Activated CD4-positive, CD25-positive, alpha-beta regulatory T cell treated with anti-CD3 and anti-CD28 coated beads, Interleukin-2, amount 50 U/mL, for 24 hours (primary cell): ENCODE results near the gene PARD3B.

Source experiments
- ATAC-seq, 2 donors: fragments of 150-1000 bp; cut with Tn5 transposase; one replicate each; pipeline ENCODE4 v1.10.0; 2021; ENCODE audit warnings: mild to moderate bottlenecking in 1 of 2, moderate library complexity in 1 of 2

Gene PARD3B

DNA sequence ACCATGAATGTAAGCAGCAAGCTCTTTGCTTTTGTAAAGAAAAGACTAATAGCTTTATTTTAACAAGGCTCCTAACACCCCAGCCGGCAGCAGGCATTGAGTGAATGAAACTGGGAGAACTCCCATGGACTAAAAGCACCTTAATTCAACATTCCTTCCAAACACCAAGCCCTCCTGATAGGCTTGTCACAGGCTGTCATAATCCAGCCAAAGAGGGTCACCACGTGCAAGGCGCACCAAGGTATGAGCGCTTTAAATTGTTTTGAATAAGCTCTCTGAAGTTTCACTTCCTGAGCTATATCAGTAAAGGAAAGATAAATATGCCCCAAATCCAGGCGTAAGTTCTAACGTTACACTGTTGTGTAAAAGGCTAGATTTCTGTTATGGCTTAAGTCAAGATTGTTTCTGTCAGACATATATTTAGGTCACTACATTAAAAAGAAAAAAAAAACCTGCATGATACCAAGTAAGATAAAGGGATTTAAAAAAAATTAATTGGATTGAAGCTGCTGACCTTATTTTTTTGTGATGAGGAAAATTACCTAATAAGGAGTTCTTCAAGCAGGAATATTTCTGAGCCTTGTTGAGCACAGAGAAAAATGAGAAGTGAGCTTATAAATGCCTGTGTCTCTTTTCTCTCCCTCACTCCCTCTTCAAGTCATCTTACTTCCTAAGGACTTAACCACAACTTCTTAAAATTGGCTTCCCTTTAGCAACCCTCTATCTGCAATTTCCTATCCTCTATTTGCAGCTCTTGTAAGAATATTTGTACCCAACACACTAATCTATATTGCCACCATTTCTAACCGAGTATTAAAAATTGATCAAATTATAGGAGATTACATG, 1000.9 kb downstream of the PARD3B start:
- ATAC-seq: no peak

DNA sequence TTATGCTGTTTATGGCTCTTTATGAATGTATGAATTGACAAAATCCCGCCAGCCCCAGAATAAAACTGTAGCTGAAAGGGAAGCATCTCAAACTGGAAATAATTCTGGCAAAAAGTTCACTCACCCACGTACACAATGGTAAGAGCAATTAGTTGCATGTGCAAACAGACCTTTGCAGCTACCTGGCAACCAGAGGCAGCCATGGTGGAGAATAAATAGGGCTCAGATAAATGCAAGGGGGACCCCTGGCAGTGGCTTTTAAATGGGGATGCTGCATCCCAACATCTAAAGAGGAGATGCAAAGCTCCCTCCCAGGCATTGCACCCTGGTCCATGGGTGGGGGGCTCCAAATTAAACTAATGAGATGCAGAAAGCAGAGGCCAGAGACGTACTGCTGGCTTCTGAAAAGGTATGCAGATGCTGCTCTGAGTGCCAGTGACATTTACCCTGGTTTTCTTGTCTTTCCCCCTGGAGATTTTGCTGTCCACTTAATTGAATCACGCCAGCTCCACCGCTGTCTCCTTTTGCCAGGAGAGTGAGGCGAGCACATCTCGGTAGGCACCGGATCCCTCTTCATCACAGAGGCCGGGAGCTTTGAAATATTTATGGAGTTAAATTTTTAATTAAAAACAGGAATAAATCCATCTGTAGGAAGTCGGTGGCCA, 1010.4 kb downstream of the PARD3B start:
- no peak for ATAC-seq

DNA sequence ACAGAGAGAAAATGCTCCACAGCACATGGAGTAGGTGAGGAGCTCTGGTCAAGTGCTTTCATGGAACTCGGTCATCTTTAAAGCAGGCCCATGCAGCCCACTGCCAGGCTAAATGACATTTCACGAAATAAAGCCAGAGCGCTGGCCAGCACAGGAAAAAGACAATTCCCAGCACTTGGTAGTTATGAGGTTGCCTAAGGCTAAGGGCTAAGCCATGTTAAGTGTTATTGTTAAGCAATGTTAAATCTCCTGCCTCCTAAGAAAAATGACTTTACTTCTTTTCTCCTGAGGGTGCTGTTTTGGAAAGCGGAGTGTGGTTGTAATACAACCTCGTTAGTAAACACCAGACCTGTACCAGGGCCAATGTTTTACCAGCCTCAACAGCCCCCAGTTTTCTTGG, 1011.1 kb downstream of the PARD3B start:
- ATAC-seq: no peak

DNA sequence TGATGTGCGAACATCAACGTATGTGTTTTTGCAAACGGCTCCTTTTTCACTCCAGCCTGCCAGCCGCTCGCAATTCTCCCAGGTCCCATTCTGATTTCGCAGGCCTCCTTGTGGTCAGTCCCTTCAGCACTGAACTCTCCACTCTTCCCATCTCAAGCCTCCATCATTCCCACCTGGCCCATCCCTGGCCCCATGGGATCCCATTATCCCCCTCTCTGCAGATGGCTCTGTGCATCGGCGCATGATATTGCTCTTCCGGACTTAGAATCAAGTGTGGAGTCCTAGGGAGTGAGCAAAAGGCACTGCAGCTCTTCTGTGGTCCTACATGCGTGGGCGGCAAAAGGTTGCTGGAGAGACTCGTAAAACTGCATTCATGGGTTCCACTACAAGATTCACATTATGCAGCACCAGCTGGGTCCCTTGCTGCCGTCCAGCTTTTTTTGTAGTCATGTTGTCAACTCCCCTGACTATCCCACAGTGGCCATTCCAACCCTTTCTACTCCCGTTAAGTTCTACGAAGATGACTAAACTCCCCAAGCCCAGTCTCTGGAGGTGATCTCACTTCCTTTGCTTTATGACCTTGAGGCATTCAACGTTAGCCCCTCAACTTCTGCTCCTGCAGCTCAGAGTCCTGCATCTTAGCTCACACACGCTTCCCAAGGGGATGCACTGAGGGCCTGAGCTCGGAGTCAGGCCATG, 1011.7 kb downstream of the PARD3B start:
- ATAC-seq: no peak

DNA sequence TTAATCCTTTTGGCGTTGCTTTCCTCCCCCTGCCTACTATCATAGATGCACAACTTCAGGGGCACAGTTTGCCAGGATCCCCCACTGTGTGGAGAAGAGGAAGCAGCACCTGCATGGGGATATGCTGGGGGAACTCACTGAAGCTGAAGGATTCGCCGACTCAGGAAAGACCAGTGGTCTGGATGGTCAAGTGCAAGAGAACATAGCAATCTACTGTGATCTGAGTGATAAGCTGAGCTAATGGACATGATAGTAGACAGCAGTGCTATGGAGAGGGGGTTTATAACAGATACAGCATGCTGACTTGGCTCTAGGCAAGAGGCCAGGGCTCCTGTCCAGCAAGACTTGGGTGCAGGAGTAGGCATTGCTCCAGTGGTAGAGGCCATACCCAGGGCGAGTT, 1012.6 kb downstream of the PARD3B start:
- no peak for ATAC-seq

DNA sequence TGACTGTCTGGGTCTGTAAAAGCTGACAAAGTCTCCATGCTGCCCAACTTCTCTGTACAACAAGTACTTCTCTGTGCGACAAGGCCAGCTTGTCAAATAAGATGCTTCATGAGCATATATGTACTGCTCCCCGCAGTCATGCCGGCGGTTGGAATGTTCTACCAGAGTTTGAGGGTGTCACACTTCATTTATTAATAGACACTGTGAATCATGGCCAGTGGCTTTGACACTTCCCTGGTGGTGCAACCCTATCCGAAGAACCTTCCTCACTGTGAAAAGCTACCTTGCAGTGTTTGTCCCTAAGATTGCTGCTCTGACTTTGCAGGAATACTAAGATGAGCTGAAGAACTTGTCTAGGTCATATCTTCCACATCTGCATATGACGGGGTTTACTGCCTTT, 1016.2 kb downstream of the PARD3B start:
- no peak for ATAC-seq

DNA sequence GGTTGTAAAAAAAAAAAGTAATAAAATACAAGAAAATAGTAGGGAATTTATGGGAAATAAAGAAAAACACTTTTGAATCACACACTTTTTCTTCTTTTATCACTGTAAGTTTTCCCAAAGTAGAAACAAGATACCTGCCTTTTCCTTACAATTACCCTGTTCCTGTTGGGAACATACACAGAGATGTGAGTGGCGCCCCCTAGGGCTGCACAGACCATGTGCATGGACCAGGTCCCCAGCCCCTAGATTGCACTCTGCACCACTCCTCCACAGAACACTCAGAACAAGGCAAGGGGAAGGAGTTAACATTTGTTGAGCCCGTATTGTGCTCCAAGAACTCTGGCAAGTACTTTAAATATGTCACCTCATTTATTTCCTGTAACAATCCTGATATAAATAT, 1018.4 kb downstream of the PARD3B start:
- ATAC-seq: no peak

DNA sequence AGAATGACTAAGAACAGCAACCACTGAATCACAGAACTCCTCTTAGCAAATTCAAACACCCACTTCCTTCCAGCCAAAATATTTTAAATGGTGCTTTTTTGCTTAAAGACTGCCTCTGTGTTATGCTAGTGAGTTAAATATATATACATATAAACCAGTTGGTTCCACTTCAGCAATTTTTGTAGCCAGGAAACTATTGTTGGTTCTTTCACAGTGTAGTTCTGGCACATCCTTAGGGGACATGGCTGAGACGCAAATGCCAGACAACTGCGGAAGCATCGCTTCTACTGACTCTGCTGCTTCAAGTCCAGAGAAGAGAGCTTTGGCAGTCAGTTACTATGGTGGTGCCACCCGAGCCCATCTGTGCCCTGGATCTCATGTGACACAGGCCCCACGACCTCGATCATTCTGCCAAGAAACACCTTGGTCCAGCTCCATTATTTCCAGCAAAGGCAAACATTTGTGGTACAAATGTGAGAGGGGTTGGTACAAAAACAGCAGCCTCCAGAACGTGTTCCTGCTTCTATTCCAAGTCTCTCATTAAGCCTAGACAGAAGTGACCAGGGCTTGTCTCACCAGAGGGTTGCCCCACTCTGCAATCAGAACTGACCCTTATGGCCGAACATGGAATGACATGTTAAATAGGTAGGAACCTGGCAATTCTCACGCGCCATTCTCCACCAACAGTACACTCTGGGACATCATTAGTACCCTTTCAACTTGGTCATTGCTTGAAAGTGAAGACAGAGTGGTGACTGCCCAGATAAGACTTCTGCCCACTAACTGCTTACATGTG, 1019.3 kb downstream of the PARD3B start:
- no peak for ATAC-seq

DNA sequence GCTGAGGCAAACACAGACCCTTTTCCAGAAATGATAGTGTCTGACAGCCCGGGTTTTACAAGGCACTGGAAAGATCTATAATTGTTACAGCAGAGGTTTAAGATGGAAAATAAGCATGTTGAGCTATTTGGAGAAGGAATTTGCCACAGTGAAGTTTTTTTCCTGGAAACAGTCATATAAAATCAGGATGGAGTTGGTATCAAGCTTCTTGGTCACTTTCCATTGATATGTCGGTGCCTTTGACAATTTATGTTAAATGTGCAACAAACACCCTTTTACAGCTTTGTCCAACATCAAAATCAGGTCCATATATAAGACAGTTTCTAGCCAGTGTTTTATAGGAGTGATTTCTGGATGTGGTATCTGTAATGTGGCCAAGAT, 1019.9 kb downstream of the PARD3B start:
- ATAC-seq: no peak

DNA sequence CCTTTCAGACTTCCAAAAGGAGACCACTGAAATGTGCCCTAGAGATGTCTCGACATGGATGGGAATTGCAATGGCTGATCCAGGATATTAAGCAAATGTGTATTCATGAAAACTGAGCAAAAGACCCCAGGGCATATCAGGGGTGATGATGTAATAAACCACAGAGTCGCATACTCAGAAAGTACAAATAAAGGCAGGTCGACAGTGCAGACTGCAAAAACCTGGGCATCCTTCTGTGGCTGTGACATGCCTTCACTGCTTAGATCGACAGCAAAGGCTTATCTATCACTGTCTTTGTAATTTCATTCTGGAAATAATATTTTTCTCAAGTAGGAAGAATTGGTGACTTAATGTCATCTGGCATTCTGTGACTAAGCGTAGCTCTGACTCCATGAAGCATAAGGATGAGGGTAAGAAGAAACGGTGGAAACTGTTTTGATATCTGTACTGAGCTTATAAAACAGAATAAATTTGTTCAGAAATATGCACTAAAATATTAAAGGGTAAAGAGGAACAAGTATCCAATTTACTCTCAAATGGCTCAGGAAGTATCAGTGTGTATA, 1021.4 kb downstream of the PARD3B start:
- no peak for ATAC-seq

DNA sequence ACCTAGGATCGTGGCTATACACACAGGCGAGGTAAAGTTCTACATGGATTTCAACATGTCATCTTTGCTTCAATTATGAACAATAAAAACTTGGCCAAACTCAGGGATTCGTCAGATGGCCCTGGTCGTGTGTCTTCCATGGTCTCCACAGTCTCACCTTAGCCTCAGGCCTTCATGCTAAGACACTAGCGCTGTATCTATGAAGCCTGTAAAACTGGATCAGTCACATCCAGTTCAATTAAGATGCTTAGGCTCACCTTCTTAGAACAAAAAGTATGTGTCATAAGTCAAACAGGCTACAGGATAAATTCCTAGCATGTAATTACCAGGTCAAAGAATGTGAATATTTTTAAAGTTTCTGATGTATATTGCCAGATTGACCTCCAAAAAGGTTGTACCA, 1023.3 kb downstream of the PARD3B start:
- no peak for ATAC-seq

DNA sequence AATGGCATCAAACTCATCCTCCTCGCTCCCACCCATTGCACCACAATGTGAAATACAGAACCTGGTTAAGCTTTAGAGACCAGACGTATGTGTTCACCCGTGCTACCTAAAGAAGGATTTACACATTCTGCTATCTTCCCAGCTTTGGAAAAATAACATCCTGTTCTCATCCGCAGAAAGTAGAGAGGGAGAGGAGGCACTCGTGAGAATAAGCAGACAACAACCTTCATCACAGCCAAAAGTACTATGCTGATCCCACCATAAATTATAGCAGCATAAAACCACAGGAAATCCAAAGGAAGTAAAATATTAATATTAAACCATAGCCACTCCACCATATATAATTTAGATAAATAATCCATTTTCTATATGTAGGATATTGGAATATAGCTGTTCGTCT, 1025.4 kb downstream of the PARD3B start:
- no peak for ATAC-seq

DNA sequence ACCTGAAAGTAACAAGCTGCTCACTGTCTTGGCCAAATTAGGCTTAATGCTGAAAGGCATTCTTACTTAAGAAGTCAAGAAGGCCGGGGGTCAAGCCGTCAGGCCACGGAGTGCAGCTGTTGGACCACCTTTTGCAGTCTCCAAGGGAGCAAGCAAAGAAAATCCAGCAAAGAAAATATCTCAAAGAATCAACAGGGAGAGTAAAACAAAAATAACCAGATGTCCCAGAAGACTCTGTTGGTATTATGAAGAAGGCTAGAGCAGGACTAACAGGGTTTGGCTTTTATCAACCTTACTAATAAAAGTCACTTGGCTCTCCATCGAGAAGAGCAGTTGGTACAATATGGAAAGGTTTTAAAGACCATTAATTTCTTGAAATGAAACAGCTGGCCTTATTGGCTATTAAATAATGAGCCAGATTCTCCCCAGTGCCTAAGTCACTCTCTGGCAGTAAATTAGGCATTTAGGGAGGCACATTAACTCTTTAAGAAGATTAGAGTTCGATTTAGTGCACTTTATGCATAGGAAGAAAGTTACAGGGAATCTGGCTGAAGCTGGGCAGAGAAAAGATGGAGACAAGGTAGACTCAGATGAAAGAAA, 1026.2 kb downstream of the PARD3B start:
- no peak for ATAC-seq

DNA sequence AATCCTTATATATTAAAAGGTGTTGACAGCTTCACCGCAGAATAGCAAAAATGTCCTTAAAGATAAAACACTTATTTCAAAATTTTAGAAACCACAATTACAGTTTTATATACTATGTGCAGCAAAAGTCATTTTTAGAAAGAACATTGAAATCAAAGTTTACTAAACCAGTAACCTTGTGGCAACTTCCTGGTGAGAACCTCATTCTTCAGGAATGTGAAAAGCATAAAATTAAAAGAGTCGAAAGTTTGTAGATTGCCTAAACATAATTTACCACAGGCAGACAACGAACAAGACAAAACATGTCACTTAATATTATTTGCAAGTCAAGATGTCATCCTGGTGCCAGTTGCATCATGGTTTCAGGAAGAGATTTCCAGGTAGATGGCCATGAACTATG, 1028.7 kb downstream of the PARD3B start:
- ATAC-seq: no peak

DNA sequence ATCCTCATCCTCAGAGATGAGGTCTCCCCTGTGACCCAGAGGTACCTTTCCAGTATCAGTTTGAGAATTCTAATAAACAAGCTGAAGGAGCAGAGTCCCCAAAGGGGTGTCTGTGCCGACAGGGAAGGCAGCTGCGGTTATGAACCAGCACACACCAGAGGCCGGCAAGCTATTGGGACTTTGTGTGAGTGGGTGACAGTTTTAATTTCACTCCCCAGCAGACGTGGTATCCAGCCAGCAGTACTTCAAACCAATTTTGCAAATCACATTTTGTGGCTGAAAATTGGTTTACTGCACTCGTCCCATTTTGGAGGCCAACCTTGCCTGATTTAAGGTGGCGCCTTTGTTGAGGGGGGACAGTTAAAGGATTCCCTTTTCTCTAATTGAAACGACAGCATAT, 1034.1 kb downstream of the PARD3B start:
- ATAC-seq: no peak

DNA sequence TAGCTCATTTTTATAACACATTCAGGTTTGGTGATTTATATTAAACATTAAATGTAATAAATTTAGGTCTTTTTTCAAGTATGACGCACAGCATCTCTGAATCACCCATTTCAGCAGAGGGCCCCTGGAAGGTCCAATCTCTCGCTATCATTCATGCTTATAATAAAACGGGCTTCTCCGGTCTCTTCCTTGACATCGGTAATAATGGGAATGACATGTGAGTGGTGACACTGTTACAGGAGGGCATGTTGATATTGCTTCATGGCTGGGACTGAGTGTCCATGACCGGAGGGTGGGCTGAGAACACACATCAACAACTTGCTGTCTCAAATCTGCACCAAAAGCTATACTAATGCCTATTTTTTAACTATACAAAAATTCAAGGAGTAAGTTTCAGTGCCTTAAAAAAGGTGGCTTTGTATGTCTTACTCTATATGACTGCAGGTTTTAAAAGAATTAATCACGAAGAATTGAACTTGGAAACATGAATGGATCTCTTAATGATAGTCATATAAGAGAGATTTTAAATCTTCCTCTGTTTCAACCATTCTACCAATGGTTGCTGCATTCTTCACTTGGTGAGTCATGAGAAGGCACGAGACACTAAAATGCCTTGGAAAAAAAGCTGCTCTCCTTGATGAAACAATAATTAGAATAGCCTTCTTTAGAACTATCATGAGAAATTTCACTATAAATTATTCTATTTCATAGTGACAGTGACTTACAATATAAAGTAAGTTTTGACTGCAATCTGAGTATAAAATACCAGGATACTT, 1035.1 kb downstream of the PARD3B start:
- ATAC-seq: no peak

DNA sequence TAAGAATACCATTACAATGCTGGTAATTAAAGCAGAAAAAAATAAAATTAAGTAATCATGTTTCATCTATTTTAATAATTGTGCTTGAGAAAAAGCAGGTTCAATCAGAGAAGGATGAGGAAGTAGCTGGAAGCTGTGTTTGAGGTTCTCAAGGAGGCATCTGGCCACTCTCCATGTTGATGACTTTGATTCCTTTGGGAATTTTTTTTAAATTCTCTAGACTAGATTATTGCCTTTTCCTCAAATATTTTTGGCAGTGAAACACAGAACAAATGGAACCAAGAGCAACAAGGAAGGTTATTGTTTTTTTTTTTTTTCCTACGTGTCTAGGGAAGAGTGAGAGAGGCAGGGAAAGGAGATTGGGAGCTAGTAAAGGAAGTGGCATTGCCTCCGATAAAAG, 1037.1 kb downstream of the PARD3B start:
- ATAC-seq: no peak

DNA sequence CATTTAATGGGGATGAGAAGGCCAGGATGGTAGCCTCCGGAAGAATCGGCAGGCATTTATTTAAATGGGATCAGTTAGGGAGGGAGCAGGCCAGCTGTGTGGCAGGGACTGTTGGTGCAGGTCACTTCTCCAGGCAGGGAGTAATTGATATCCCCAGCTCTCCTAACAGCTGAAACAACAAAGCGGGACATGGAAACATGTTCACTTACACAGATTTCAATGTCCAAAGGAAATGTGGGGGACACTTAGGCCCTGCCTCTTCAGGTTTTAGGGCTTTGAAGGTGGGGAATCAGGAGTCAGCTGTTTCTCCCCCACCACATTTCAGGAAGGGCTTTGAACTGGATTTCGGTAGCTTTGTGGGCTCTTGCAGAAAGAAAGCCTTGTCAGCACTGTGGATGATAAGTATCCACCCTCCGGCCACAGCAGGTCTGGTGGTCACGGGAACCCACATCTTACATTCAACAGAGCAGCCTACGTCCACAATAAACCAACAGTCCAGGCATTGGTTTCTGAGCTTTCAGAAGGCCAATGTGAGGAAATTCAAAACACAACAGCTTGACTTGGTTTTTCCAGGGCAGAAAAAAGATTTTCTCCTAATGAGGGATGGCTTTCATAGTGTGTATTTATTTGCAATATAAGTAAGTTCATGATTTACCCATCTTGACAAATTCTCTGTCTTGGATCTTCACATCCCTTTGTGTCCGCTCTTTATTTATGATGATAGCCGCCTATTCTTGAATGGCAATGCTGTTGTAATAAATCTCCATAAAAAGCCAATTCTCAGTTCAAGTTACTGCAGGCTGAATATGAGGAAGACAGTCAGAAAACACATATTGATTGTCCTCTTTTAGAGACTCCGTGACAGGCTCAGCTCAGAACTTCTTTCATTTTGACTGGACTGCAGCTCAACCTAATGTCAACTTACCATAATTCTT, 1040.4 kb downstream of the PARD3B start:
- ATAC-seq: no peak

DNA sequence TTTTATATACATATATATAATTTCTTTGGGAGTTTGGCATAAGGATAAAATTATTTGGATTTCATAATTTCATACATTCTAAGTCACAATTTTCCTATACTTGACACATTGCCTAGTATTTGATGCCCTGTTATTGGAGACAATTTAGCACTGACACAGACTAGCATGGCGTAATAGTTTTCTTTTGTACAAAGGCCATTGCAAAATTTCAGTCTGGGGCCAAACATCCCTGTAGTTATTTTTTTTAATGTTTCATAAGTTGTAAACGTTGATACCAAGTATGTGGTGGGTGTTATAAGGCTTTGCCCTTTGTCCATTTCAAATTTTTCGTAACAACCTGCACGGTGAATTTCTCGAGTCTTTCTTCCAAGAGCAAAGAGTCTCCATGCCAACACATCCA, 1041.4 kb downstream of the PARD3B start:
- ATAC-seq: no peak

DNA sequence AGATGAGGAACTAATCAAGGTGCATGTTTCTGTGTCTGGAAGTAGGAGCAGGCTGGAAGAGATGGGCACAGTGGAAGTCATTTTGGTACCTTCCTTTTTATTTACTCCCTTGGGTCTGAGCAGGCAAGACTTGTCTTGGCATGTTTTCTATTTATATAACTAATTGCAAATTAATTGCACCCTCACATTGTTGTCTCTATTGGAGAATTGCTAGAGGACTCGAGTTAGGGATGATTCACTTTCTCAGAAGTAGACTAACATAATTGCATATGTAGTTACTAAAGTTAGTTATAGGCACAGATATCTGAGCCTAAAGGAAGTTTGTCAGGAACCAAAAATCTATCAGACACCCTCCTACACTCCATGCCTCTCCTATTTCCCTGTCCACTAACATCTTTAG, 1044.2 kb downstream of the PARD3B start:
- no peak for ATAC-seq
